K562 (cell line): ENCODE results near the gene SEC23B. TPM values are rescaled to one million over a fixed set of nuclear protein-coding genes. Genes with fewer than 3 reads are reported as not detected.

Experiments
- AFF1 ChIP-seq, 2 experiments: fragments of 450-650 bp; IDR thresholded peaks; 2 replicates each; pipeline ENCODE4 v1.6.1; 2018; ENCODE audit warnings: mild to moderate bottlenecking in 2 of 2, low read depth in 1 of 2; ENCODE audit not compliant: partially characterized antibody in 2 of 2
- ARID4B ChIP-seq: sonication (generic); formaldehyde crosslinking; IDR thresholded peaks from 2 replicates; pipeline ENCODE4 v1.8.0; 2022; ENCODE audit warnings: mild to moderate bottlenecking, missing genetic modification reagents
- BCL6 ChIP-seq: fragments of 250-450 bp; sonication (Bioruptor Pico); IDR thresholded peaks from 2 replicates; pipeline ENCODE4 v1.4.0; 2020
- EP400 ChIP-seq: fragments of 450-650 bp; IDR thresholded peaks from 2 replicates; pipeline ENCODE4 v1.6.1; 2017; ENCODE audit warnings: antibody characterized with exemption, mild to moderate bottlenecking, moderate library complexity
- KDM4B ChIP-seq, 2 experiments: fragments of 450-650 bp in 1 of 2; sonication (generic) in 1 of 2; IDR thresholded peaks; 2 replicates each; pipeline ENCODE4 v1.6.1; 2016 to 2017; ENCODE audit warnings: borderline replicate concordance in 2 of 2, antibody characterized with exemption in 1 of 2, low read depth in 1 of 2, mild to moderate bottlenecking in 1 of 2
- KDM5B ChIP-seq: fragments of 200-600 bp; sonication (generic); IDR thresholded peaks from 2 replicates; pipeline ENCODE4 v1.6.1; 2012; ENCODE audit warnings: low read depth, mild to moderate bottlenecking, moderate library complexity, low read length, control low read depth, inconsistent platforms; ENCODE audit not compliant: insufficient replicate concordance
- PTRF ChIP-seq: fragments of 450-650 bp; IDR thresholded peaks from 2 replicates; pipeline ENCODE4 v1.6.1; 2016; ENCODE audit warnings: mild to moderate bottlenecking, missing genetic modification characterization, missing compliant biosample characterization
- TAF9B ChIP-seq: fragments of 450-650 bp; IDR thresholded peaks from 2 replicates; pipeline ENCODE4 v1.6.1; 2018; ENCODE audit warnings: mild to moderate bottlenecking; ENCODE audit not compliant: partially characterized antibody
- TCF3 ChIP-seq: sonication (generic); formaldehyde crosslinking; IDR thresholded peaks from 2 replicates; pipeline ENCODE4 v1.4.0; 2020; ENCODE audit warnings: mild to moderate bottlenecking, missing genetic modification reagents
- TFAP4 ChIP-seq: sonication (generic); formaldehyde crosslinking; IDR thresholded peaks from 2 replicates; pipeline ENCODE4 v1.8.0; 2022; ENCODE audit warnings: missing genetic modification reagents, mild to moderate bottlenecking, moderate library complexity, borderline replicate concordance
- ZNF766 ChIP-seq: fragments of 200-800 bp; sonication (Bioruptor generic); conservative IDR thresholded peaks from 2 replicates; pipeline ENCODE4 v1.6.1; 2016; ENCODE audit warnings: missing genetic modification characterization, missing compliant biosample characterization
- polyA plus RNA-seq, 8 experiments: library from polyadenylated mRNA; depleted of rRNA in 4 of 8; stranded (reverse) in 5 of 8; unstranded in 3 of 8; fragments of >200 nt; fragmentation: Nextera tagmentation in 2 of 8; fragmentation: Illumina TruSeq in 1 of 8; extraction: Ambion mirVana in 2 of 8; extraction: Trizol in 1 of 8; gene quantifications; 2 replicates each; pipeline versions ENCODE4 v1.2.1 to v1.2.3, GENCODE V29; 2011 to 2014; ENCODE audit warnings: inconsistent platforms in 1 of 8, missing spikeins in 1 of 8
- total RNA-seq, 7 experiments: library from RNA; depleted of rRNA in 6 of 7; stranded (reverse); fragments of >200 nt in 6 of 7; fragmentation: Illumina TruSeq in 2 of 7; extraction: Trizol in 2 of 7; gene quantifications; 2 replicates each; pipeline versions ENCODE4 v1.2.1 to v1.2.3, GENCODE V29; 2011 to 2021; ENCODE audit warnings: low replicate concordance in 1 of 7

The SEC23B gene
- total and polyA plus RNA-seq, 9 of the 15 experiments (the other 6 are each of a cell fraction or from before 2014, with no cell fraction given), result 31.7 to 70.2 (median 38.5) TPM

- TF ChIP-seq ARID4B (CRISPR knock-in tag) (peak; percentile 29; the same call in 1 of the 2 replicates), ZNF766 (CRISPR knock-in tag) (peak; percentile 51; the same call in 1 of the 2 replicates), TCF3 (CRISPR knock-in tag) (no peak), AFF1 (IDR thresholded peaks at IDR 0.05; ENCODE audit: low read depth in 1 of 2, partially characterized antibody in 2 of 2) (peak in 1 of 2 experiments; percentile 46), KDM5B (peak; percentile 62), PTRF (tag) (no peak), KDM4B (IDR thresholded peaks at IDR 0.05; ENCODE audit: borderline replicate concordance in 2 of 2, low read depth in 1 of 2) (0 out of 4 replicates have a peak, but pooled peaks of 1 of the 2 experiments have one; percentile 39), TAF9B (peak; percentile 6), BCL6 (CRISPR knock-in tag) (no peak), EP400 (peak; percentile 76), TFAP4 (peak; percentile 58; the same call in 1 of the 2 replicates)
Observed at GRCh38 chr20:18566892-18567738, 59.4 kb downstream of the SEC23B start, which contains the start of gene SMIM26 (continued).
